T47D (cell line): Measurements from ENCODE around the gene FAM53A.

Experiments used
- DNase-seq, 2 experiments: peaks; one replicate each; pipeline versions ENCODE4 v3.0.0 to v3.0.0-alpha.2; 2011 to 2012; ENCODE audit warnings: low read depth in 1 of 2, low spot score in 1 of 2
- JUND ChIP-seq: IDR thresholded peaks from 2 replicates; pipeline ENCODE4 v1.6.1; 2012; ENCODE audit warnings: low read depth
- in situ Hi-C: cut with HindIII; loops from 2 replicates; pipeline ENCODE4 v1.10.0; 2016; ENCODE audit warnings: low sequenced_read_pairs, low pct_unique_long_range_greater_than_20kb

The FAM53A gene

DNA sequence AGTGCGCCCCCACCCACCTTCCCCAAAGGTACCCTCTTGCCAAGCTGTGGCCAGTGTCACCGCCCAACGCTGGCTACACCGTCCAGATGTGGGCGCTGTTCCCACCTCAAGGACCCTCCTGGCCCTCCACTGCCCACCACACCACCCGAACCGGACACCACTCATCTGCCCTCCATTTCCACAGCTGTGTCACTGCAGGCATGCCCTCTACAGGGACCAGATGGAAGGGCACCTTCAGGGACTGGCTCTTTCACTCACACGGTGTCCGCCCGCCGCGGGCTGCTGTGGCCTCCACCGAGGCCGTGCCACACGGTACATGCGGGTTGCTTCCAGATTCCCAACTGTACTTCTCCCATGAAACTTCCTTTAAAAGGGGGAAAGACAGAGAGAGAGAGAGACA, 87.7 kb downstream of the FAM53A start:
- TF ChIP-seq JUND = no peak
- in situ Hi-C loops = no loop called here
- DNase-seq = no peak

DNA sequence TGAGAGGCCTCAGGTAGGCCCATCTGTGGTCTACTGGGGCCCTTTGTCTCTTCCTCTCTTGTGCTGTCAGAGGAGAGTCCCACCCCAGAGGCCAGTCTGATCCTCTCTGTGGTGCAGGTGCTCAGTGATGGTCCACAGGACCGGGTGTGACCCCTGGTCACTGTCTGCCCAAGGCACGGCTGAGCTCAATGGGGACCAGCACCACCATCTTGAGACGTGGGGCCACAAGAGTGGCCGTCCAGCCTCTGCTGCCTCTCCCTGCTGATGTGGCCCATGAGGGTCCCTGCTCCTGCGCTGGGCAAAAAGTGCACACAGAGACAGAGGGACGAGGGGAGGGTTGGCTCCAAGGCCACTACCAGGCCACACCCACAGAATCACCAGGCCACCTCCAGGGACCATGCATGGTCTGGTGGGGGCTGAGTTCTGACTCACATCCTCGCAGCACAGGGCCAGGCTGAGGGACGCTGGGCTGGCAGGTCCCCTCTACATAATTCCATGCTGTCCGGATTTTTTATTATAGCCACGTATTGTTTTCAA, 88.3 kb downstream of the FAM53A start:
- in situ Hi-C loops = no loop called here
- no peak for DNase-seq
- TF ChIP-seq JUND = no peak

DNA sequence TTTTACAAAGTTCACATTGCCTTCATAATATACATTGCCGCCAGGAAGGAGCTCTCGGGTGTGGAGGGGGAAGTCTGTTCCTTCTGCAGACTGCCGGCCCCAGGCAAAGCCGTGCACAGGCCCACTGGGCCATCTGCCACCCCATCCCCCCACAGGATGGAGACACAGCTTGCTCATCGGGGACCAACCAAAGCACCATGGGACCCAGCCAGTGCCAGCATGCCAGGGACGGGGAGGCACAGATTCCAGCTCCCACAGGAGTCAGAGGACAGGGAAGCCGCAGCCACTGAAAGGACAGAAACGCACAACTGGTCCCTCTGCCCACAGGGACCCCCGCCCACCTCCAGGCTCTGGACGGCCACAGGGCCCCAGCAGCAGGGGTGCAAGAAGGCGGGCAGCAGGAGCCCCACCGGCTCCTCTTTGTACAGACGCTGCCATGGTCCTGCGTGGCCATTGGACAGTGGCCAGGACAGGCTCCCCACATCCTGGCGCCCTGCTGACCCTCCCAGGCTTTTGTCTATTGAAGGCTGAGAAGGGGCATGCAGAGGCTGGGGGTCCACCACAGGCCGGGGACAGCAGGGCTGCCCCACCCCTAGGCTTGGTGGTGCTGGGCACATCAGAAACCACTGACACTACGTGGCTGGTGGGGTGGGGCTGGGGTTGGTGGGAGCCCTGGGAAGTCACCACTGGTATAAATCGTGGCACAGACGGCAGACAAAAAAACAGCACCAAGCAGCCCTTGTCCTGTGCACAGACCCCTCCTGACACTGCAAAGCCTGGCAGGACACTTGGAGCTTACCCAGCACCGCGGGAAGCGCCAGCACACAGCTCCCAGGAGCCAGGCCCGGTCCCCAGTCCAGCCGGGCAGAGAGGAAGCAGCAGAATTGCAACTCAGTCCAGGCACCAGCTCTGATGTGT, 89.0 kb downstream of the FAM53A start:
- in situ Hi-C loops = no loop called here
- no peak for DNase-seq
- TF ChIP-seq JUND = no peak

- TF ChIP-seq JUND = no peak
- in situ Hi-C loops = no loop called here
- no peak for DNase-seq
Measured at GRCh38 chr4:1593881-1594345, 90.2 kb downstream of the FAM53A start.

GRCh38 chr4:1593458-1593857, 90.7 kb downstream of the FAM53A start:
- DNase-seq = no peak
- in situ Hi-C loops = no loop called here

GRCh38 chr4:1592709-1593417, 91.2 kb downstream of the FAM53A start:
- in situ Hi-C loops = no loop called here
- no peak for TF ChIP-seq JUND
- no peak for DNase-seq

More at GRCh38 chr4:1593458-1593857, 90.7 kb downstream of the FAM53A start:
- no peak for TF ChIP-seq JUND

DNA sequence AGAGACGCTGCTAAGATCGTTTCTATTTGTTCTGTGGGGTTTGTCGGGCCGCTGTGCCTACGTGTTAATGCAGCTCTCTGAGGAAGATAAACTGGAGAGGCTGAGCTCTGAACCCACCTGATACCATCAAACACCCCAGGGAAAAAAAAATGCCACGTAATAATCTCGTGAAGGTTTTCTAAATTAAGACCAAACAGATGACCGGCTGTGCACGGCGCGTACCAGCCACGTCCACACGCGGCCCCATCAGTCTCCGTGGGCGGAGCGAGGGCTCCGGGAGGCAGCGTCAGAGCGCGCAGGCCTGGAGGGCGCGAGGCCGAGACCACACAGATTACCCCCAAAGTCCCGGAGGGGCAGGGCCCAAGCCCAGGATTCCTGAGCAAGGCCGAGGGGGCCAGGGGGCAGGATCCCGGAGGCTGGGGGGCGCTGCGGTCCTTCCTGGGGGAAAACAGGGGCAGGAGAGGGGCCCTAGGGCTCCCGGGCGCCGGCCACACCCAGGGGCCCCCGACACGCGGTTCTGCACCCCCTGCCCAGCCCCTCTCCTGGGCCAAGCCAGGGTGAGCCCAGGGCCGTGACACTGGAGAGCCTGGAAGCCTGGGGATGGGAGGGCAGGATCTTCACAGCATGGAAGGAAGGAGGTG, 91.9 kb downstream of the FAM53A start:
- in situ Hi-C loops = no loop called here
- no peak for DNase-seq
- no peak for TF ChIP-seq JUND

DNA sequence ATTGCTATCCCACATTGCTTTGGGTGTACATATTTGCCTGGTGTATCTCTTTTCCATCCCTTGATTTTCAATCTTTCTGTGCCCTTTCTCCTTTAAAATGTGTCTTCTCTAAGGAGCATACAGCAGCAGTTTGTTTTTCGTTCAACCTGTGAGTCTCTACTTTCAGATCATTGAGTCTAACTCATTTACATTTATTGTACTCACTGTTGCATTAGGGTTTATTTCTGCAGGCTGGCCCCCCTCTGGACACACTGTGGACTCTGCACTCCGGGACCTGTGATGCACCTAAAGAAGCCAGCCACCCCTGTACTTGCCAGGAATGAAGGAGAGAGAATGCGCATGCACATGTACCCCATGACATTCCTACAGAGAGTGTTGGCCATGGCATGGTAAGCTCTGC, 93.0 kb downstream of the FAM53A start:
- DNase-seq = no peak
- no peak for TF ChIP-seq JUND
- in situ Hi-C loops = no loop called here

GRCh38 chr4:1590244-1590643, 93.9 kb downstream of the FAM53A start:
- in situ Hi-C loops = no loop called here
- DNase-seq = no peak
- no peak for TF ChIP-seq JUND
